H9 (cell line): Measurements from ENCODE around the gene CDC37L1. TPM values are rescaled to one million over a fixed set of nuclear protein-coding genes. Genes with fewer than 3 reads are reported as not detected.

ENCODE experiments used
- DNase-seq: peaks from one replicate; pipeline ENCODE4 v3.0.0-alpha.2; 2017
- H2AFZ ChIP-seq: one replicate; pipeline ENCODE4 v1.6.1; 2013; ENCODE audit warnings: mild to moderate bottlenecking, low read length, control low read depth, moderate library complexity
- H2AK5ac ChIP-seq: 2 replicates; pipeline ENCODE4 v1.6.1; 2013; ENCODE audit warnings: low read length, control low read depth, mixed read lengths; ENCODE audit not compliant: insufficient read length
- H2BK120ac ChIP-seq: one replicate; pipeline ENCODE4 v1.6.1; 2013; ENCODE audit warnings: low read depth, mild to moderate bottlenecking, low read length, control low read depth, inconsistent platforms; ENCODE audit not compliant: poor library complexity, severe bottlenecking
- H2BK12ac ChIP-seq: 2 replicates; pipeline ENCODE4 v1.6.1; 2013; ENCODE audit warnings: low read length, control low read depth, mixed read lengths, low read depth; ENCODE audit not compliant: insufficient read length
- H2BK15ac ChIP-seq: 2 replicates; pipeline ENCODE4 v1.6.1; 2013; ENCODE audit warnings: low read depth, low read length, control low read depth
- H2BK20ac ChIP-seq: one replicate; pipeline ENCODE4 v1.6.1; 2013; ENCODE audit warnings: low read depth, mild to moderate bottlenecking, low read length, control low read depth, inconsistent platforms; ENCODE audit not compliant: poor library complexity, severe bottlenecking
- H2BK5ac ChIP-seq: 2 replicates; pipeline ENCODE4 v1.6.1; 2013; ENCODE audit warnings: low read length, control low read depth, mixed read lengths; ENCODE audit not compliant: insufficient read length
- H3K14ac ChIP-seq: 2 replicates; pipeline ENCODE4 v1.6.1; 2013; ENCODE audit warnings: low read length, control low read depth; ENCODE audit not compliant: insufficient read depth
- H3K18ac ChIP-seq: 2 replicates; pipeline ENCODE4 v1.6.1; 2013; ENCODE audit warnings: low read depth, mild to moderate bottlenecking, mixed read lengths, low read length, control low read depth; ENCODE audit not compliant: insufficient read length
- H3K23ac ChIP-seq: 2 replicates; pipeline ENCODE4 v1.6.1; 2013; ENCODE audit warnings: low read length, control low read depth, mixed read lengths, low read depth; ENCODE audit not compliant: insufficient read length
- H3K23me2 ChIP-seq: 2 replicates; pipeline ENCODE4 v1.6.1; 2013; ENCODE audit warnings: low read depth, mild to moderate bottlenecking, mixed read lengths, low read length, control low read depth; ENCODE audit not compliant: insufficient read length, poor library complexity, severe bottlenecking
- H3K27ac ChIP-seq: 2 replicates; pipeline ENCODE4 v1.5.1; 2013; ENCODE audit warnings: low read length, control low read depth, mixed read lengths, low read depth; ENCODE audit not compliant: insufficient read length
- H3K27me3 ChIP-seq: 2 replicates; pipeline ENCODE4 v1.6.1; 2013; ENCODE audit warnings: low read length, control low read depth, inconsistent platforms; ENCODE audit not compliant: insufficient read depth
- H3K4ac ChIP-seq: 2 replicates; pipeline ENCODE4 v1.6.1; 2013; ENCODE audit warnings: low read depth, mild to moderate bottlenecking, control low read depth, inconsistent platforms, low read length, moderate library complexity
- H3K4me1 ChIP-seq: 2 replicates; pipeline ENCODE4 v1.6.1; 2013; ENCODE audit warnings: low read length, control low read depth, inconsistent platforms; ENCODE audit not compliant: insufficient read depth
- H3K4me2 ChIP-seq: 2 replicates; pipeline ENCODE4 v1.6.1; 2013; ENCODE audit warnings: low read length, control low read depth, mixed read lengths; ENCODE audit not compliant: insufficient read length, insufficient read depth
- H3K56ac ChIP-seq: 2 replicates; pipeline ENCODE4 v1.6.1; 2013; ENCODE audit warnings: low read depth, mild to moderate bottlenecking, mixed read lengths, low read length, control low read depth; ENCODE audit not compliant: insufficient read length
- H3K79me1 ChIP-seq: 2 replicates; pipeline ENCODE4 v1.6.1; 2013; ENCODE audit warnings: low read depth, mild to moderate bottlenecking, moderate library complexity, low read length, control low read depth, inconsistent platforms; ENCODE audit not compliant: insufficient read depth, poor library complexity, severe bottlenecking
- H3K79me2 ChIP-seq: 2 replicates; pipeline ENCODE4 v1.6.1; 2013; ENCODE audit warnings: low read length, control low read depth, inconsistent platforms; ENCODE audit not compliant: insufficient read depth
- H3K9ac ChIP-seq: 2 replicates; pipeline ENCODE4 v1.6.1; 2013; ENCODE audit warnings: low read length, control low read depth, mixed read lengths; ENCODE audit not compliant: insufficient read length; ENCODE audit errors: extremely low read depth
- H3K9me3 ChIP-seq: one replicate; pipeline ENCODE4 v1.6.1; 2013; ENCODE audit warnings: low read depth, low read length, inconsistent platforms; ENCODE audit not compliant: control insufficient read depth
- H3T11ph ChIP-seq: one replicate; pipeline ENCODE4 v1.6.1; 2013; ENCODE audit warnings: mild to moderate bottlenecking, low read length, control low read depth, inconsistent platforms
- H4K20me1 ChIP-seq: one replicate; pipeline ENCODE4 v1.6.1; 2013; ENCODE audit not compliant: control insufficient read depth, insufficient read length, insufficient read depth
- H4K5ac ChIP-seq: 2 replicates; pipeline ENCODE4 v1.6.1; 2013; ENCODE audit warnings: low read depth, mild to moderate bottlenecking, mixed read lengths, low read length, control low read depth; ENCODE audit not compliant: insufficient read length
- H4K8ac ChIP-seq: replicated peaks from 2 replicates; pipeline ENCODE4 v1.6.1; 2013; ENCODE audit warnings: low read length, control low read depth, mixed read lengths, low read depth; ENCODE audit not compliant: insufficient read length
- H4K91ac ChIP-seq: 2 replicates; pipeline ENCODE4 v1.6.1; 2013; ENCODE audit warnings: low read depth, mild to moderate bottlenecking, moderate library complexity, mixed read lengths, low read length, control low read depth; ENCODE audit not compliant: insufficient read length
- H3K27ac Mint-ChIP-seq, 3 experiments: 2 replicates in 2 of 3; 3 replicates in 1 of 3; pipeline ENCODE4 v1.8.0; 2020 to 2021; ENCODE audit warnings: mixed read lengths in 3 of 3, mild to moderate bottlenecking in 1 of 3, moderate library complexity in 1 of 3
- H3K27me3 Mint-ChIP-seq: 2 replicates; pipeline ENCODE4 v1.8.0; 2021; ENCODE audit warnings: low read depth, mild to moderate bottlenecking, moderate library complexity, mixed read lengths
- H3K36me3 Mint-ChIP-seq, 3 experiments: 2 replicates in 2 of 3; 3 replicates in 1 of 3; pipeline ENCODE4 v1.8.0; 2020 to 2021; ENCODE audit warnings: low read depth in 3 of 3, mixed read lengths in 3 of 3; ENCODE audit not compliant: insufficient read depth in 1 of 3
- H3K4me1 Mint-ChIP-seq, 2 experiments: 2 replicates each; pipeline ENCODE4 v1.8.0; 2020; ENCODE audit warnings: mixed read lengths in 2 of 2
- H3K4me3 Mint-ChIP-seq, 2 experiments: 2 replicates in 1 of 2; 3 replicates in 1 of 2; pipeline ENCODE4 v1.8.0; 2020 to 2021; ENCODE audit warnings: mild to moderate bottlenecking in 2 of 2, mixed read lengths in 2 of 2, moderate library complexity in 1 of 2
- H3K9me3 Mint-ChIP-seq, 2 experiments: 2 replicates in 1 of 2; 3 replicates in 1 of 2; pipeline ENCODE4 v1.8.0; 2020; ENCODE audit warnings: mild to moderate bottlenecking in 2 of 2, mixed read lengths in 2 of 2, moderate library complexity in 1 of 2
- CTCF ChIP-seq: fragments of 200-600 bp; sonication (generic); conservative IDR thresholded peaks from 3 replicates; pipeline ENCODE4 v1.8.0; 2021; ENCODE audit warnings: antibody characterized with exemption, mild to moderate bottlenecking
- WGBS: extraction: QIAGEN DNeasy Blood & Tissue Kit; methylation state at CpG from one replicate; pipeline ENCODE4 v1.1.7; 2013; ENCODE audit warnings: missing lambda C conversion rate, low lambda C conversion rate, mixed read lengths; ENCODE audit not compliant: insufficient read length; ENCODE audit errors: extremely low coverage; 5-methylcytosine and 5-hydroxymethylcytosine counted together
- total RNA-seq: library from RNA; stranded (reverse); gene quantifications from 2 replicates; pipeline ENCODE4 v1.2.1, GENCODE V29; 2021

CDC37L1 gene
- total RNA-seq, 1 experiment from 2014 or later, result 17.6 TPM

DNA sequence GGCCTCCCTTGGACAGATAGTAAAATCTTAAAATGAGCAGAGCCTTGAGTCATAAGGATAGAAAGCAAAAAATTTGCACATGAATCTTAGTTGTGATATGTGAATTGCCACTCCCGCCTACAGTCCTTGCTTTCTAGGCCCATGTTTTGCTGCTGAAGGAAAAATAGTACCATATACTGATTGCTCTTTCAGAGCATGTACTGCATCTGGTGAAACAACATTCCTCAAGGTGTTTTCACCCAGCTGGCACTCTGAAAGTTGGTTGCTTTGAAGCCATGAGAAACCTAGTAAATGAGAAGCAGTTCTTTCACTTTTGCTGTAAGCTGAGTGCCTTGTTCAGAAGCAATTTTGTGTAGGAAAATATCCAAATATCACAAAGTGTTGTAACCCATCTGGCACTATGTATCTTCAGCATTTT lies 10.3 kb downstream of the CDC37L1 start:
- Mint-ChIP-seq H3K27me3 (no peaks in the 10 kb centered on the region), H3K4me3 (no peak overlapping the region), H3K4me1 (peaks cover 0 to 2% of the 10 kb centered on the region in 2 experiments; a peak in 1 of 4 replicates), H3K27ac (peak overlapping the region in 1 of 3 experiments; percentile 87; a peak in 1 of 7 replicates), H3K36me3 (peaks cover 10 to 35% (median 32%) of the 10 kb centered on the region in 3 experiments; a peak in 6 of 7 replicates), H3K9me3 (no peaks in the 10 kb centered on the region)
- H2AFZ ChIP-seq, result no peak overlapping the region
- 0 out of 2 replicates have a peak, but pooled peaks cover 1% of the 10 kb centered on the region for H3K79me2 ChIP-seq
- no peak overlapping the region for H3T11ph ChIP-seq
- H3K4ac ChIP-seq, result no peak overlapping the region
- H3K9ac ChIP-seq, result no peak overlapping the region
- no peaks in the 10 kb centered on the region for H3K27me3 ChIP-seq
- no peaks in the 10 kb centered on the region for H3K23me2 ChIP-seq
- no peak overlapping the region for H3K23ac ChIP-seq
- H3K27ac ChIP-seq, result no peak overlapping the region
- H3K56ac ChIP-seq, result no peak overlapping the region
- no peak overlapping the region for H4K8ac ChIP-seq
- no peak overlapping the region for H2AK5ac ChIP-seq
- no peaks in the 10 kb centered on the region for H3K9me3 ChIP-seq
- H3K4me2 ChIP-seq, result no peak overlapping the region
- no peak for DNase-seq
- no peaks in the 10 kb centered on the region for H3K4me1 ChIP-seq
- WGBS, result no CpG with 5 or more reads among the region's 1 CpG
- no peak overlapping the region for H4K5ac ChIP-seq
- H2BK15ac ChIP-seq, result no peak overlapping the region
- no peak overlapping the region for H3K18ac ChIP-seq
- H3K14ac ChIP-seq, result no peak overlapping the region
- no peak overlapping the region for H2BK12ac ChIP-seq
- no peaks in the 10 kb centered on the region for H3K79me1 ChIP-seq
- no peak overlapping the region for H2BK5ac ChIP-seq
- H2BK20ac ChIP-seq, result no peak overlapping the region
- TF ChIP-seq CTCF, result no peak
- no peak overlapping the region for H2BK120ac ChIP-seq
- no peak overlapping the region for H4K91ac ChIP-seq
- no peaks in the 10 kb centered on the region for H4K20me1 ChIP-seq
